ENCODE data around the gene RD3L. TPM values are rescaled to one million over a fixed set of nuclear protein-coding genes. Genes with fewer than 3 reads are reported as not detected.
A peak's percentile ranks its signal among the peaks of the same experiment; 100 is the strongest.

RD3L gene
- total and polyA plus RNA-seq, 2 of the 13 experiments (the other 11 are each of a cell fraction or from before 2014, with no cell fraction given), result not detected

DNA sequence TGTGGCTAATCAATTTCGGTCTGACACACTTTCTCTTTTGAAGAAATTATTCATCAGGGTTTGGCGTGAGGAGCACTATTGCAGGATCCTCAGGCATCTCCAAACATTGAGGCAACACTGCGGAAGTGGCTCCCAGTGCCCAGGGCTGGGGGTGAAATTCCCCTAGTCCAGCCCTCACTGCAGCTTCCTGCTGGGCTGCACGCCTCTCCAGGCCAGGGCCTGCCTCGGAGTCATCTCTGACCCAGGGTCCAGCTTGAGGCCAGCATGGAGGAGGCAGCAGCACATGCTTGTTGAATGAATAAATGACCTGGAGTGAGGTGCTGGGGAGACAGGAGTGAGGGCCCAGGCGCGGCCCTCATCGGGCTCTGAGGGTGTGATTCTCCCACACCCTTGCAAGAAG lies 50.1 kb downstream of the RD3L start (continued):
- TF ChIP-seq, protein P1, sequence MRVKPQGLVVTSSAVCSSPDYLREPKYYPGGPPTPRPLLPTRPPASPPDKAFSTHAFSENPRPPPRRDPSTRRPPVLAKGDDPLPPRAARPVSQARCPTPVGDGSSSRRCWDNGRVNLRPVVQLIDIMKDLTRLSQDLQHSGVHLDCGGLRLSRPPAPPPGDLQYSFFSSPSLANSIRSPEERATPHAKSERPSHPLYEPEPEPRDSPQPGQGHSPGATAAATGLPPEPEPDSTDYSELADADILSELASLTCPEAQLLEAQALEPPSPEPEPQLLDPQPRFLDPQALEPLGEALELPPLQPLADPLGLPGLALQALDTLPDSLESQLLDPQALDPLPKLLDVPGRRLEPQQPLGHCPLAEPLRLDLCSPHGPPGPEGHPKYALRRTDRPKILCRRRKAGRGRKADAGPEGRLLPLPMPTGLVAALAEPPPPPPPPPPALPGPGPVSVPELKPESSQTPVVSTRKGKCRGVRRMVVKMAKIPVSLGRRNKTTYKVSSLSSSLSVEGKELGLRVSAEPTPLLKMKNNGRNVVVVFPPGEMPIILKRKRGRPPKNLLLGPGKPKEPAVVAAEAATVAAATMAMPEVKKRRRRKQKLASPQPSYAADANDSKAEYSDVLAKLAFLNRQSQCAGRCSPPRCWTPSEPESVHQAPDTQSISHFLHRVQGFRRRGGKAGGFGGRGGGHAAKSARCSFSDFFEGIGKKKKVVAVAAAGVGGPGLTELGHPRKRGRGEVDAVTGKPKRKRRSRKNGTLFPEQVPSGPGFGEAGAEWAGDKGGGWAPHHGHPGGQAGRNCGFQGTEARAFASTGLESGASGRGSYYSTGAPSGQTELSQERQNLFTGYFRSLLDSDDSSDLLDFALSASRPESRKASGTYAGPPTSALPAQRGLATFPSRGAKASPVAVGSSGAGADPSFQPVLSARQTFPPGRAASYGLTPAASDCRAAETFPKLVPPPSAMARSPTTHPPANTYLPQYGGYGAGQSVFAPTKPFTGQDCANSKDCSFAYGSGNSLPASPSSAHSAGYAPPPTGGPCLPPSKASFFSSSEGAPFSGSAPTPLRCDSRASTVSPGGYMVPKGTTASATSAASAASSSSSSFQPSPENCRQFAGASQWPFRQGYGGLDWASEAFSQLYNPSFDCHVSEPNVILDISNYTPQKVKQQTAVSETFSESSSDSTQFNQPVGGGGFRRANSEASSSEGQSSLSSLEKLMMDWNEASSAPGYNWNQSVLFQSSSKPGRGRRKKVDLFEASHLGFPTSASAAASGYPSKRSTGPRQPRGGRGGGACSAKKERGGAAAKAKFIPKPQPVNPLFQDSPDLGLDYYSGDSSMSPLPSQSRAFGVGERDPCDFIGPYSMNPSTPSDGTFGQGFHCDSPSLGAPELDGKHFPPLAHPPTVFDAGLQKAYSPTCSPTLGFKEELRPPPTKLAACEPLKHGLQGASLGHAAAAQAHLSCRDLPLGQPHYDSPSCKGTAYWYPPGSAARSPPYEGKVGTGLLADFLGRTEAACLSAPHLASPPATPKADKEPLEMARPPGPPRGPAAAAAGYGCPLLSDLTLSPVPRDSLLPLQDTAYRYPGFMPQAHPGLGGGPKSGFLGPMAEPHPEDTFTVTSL (CRISPR knock-in tag; IDR thresholded peaks at IDR 0.05; ENCODE audit: borderline replicate concordance), result no peak
- TF ChIP-seq, protein P2, sequence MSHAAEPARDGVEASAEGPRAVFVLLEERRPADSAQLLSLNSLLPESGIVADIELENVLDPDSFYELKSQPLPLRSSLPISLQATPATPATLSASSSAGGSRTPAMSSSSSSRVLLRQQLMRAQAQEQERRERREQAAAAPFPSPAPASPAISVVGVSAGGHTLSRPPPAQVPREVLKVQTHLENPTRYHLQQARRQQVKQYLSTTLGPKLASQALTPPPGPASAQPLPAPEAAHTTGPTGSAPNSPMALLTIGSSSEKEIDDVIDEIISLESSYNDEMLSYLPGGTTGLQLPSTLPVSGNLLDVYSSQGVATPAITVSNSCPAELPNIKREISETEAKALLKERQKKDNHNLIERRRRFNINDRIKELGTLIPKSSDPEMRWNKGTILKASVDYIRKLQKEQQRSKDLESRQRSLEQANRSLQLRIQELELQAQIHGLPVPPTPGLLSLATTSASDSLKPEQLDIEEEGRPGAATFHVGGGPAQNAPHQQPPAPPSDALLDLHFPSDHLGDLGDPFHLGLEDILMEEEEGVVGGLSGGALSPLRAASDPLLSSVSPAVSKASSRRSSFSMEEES (CRISPR knock-in tag; IDR thresholded peaks at IDR 0.05), result no peak
- TF ChIP-seq ZBTB8A (CRISPR knock-in tag; IDR thresholded peaks at IDR 0.05; ENCODE audit: borderline replicate concordance, low read depth) (no peak), ZNF598 (CRISPR knock-in tag; IDR thresholded peaks at IDR 0.05; ENCODE audit: borderline replicate concordance) (no peak), ELF4 (CRISPR knock-in tag; IDR thresholded peaks at IDR 0.05; ENCODE audit: borderline replicate concordance) (no peak), SNRNP70 (IDR thresholded peaks at IDR 0.05; ENCODE audit: low read depth, low read length) (no peak), TBX2 (CRISPR knock-in tag; IDR thresholded peaks at IDR 0.05; ENCODE audit: borderline replicate concordance) (no peak; the same call in 1 of the 2 replicates), ZNF709 (CRISPR knock-in tag; IDR thresholded peaks at IDR 0.05) (no peak), ZNF44 (CRISPR knock-in tag; IDR thresholded peaks at IDR 0.05) (no peak), NFRKB (IDR thresholded peaks at IDR 0.05) (no peak), TEAD3 (CRISPR knock-in tag; optimal IDR thresholded peaks at IDR 0.05; ENCODE audit: borderline replicate concordance) (peak; percentile 54), IKZF4 (CRISPR knock-in tag; IDR thresholded peaks at IDR 0.05; ENCODE audit: borderline replicate concordance, low read depth, not compliant biosample characterization) (no peak), PAWR (CRISPR knock-in tag; IDR thresholded peaks at IDR 0.05; ENCODE audit: borderline replicate concordance) (no peak), RXRB (CRISPR knock-in tag; IDR thresholded peaks at IDR 0.05; ENCODE audit: borderline replicate concordance) (peak; percentile 28; the same call in 1 of the 2 replicates), PCBP1 (IDR thresholded peaks at IDR 0.05; ENCODE audit: borderline replicate concordance, low read depth, low read length) (0 out of 2 replicates have a peak, but pooled peaks have one; percentile 28), ZNF616 (CRISPR knock-in tag; IDR thresholded peaks at IDR 0.05; ENCODE audit: low read depth) (no peak), SRY (CRISPR knock-in tag; IDR thresholded peaks at IDR 0.05) (no peak), MTF2 (CRISPR knock-in tag; IDR thresholded peaks at IDR 0.05; ENCODE audit: borderline replicate concordance) (no peak)
- TF ChIP-seq, protein P3, sequence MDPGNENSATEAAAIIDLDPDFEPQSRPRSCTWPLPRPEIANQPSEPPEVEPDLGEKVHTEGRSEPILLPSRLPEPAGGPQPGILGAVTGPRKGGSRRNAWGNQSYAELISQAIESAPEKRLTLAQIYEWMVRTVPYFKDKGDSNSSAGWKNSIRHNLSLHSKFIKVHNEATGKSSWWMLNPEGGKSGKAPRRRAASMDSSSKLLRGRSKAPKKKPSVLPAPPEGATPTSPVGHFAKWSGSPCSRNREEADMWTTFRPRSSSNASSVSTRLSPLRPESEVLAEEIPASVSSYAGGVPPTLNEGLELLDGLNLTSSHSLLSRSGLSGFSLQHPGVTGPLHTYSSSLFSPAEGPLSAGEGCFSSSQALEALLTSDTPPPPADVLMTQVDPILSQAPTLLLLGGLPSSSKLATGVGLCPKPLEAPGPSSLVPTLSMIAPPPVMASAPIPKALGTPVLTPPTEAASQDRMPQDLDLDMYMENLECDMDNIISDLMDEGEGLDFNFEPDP (CRISPR knock-in tag; conservative IDR thresholded peaks at IDR 0.05), result no peak
- TF ChIP-seq, protein P4, sequence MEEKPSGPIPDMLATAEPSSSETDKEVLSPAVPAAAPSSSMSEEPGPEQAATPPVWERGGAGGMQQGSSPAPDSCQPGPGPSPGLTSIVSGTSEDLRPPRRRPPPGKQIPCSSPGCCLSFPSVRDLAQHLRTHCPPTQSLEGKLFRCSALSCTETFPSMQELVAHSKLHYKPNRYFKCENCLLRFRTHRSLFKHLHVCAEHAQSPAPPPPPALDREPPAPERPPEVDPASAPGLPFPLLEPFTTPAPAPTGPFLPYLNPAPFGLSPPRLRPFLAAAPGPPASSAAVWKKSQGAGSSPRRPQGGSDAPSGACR (CRISPR knock-in tag; IDR thresholded peaks at IDR 0.05), result 0 out of 2 replicates have a peak, but pooled peaks have one; percentile 39
- TF ChIP-seq, protein P5, sequence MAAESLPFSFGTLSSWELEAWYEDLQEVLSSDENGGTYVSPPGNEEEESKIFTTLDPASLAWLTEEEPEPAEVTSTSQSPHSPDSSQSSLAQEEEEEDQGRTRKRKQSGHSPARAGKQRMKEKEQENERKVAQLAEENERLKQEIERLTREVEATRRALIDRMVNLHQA (CRISPR knock-in tag; IDR thresholded peaks at IDR 0.05), result no peak
